Keratinocyte (primary cell): ENCODE measurements around the gene FAM184B. TPM values are rescaled to one million over a fixed set of nuclear protein-coding genes. Genes with fewer than 3 reads are reported as not detected.

Experiments used
- DNase-seq: peaks from one replicate; pipeline ENCODE4 v3.0.0-alpha.2; 2011; ENCODE audit warnings: low read depth, missing footprints, low spot score
- FAIRE-seq: peaks from 2 replicates; lab custom pipeline; 2011; peaks lifted over from hg19 to GRCh38; lab: Jason Lieb, UNC
- H2AFZ ChIP-seq: 2 replicates; pipeline ENCODE4 v1.6.0; 2012; ENCODE audit warnings: low read length, control low read depth, inconsistent platforms; ENCODE audit not compliant: control insufficient read depth
- H3K27ac ChIP-seq: 2 replicates; pipeline ENCODE4 v1.5.1; 2011; ENCODE audit warnings: low read length; ENCODE audit not compliant: control insufficient read depth, insufficient read depth
- H3K27me3 ChIP-seq: 3 replicates; pipeline ENCODE4 v1.6.0; 2011; ENCODE audit warnings: low read length; ENCODE audit not compliant: control insufficient read depth, insufficient read depth; ENCODE audit errors: extremely low read depth
- H3K36me3 ChIP-seq, 2 experiments: 2 replicates in 1 of 2; 3 replicates in 1 of 2; pipeline ENCODE4 v1.5.1; 2011; ENCODE audit warnings: low read length in 2 of 2, mild to moderate bottlenecking in 1 of 2; ENCODE audit not compliant: control insufficient read depth in 2 of 2, insufficient read depth in 2 of 2; ENCODE audit errors: extremely low read depth in 1 of 2
- H3K4me1 ChIP-seq: 3 replicates; pipeline ENCODE4 v1.5.1; 2011; ENCODE audit warnings: low read length; ENCODE audit not compliant: control insufficient read depth, insufficient read depth; ENCODE audit errors: extremely low read depth
- H3K4me2 ChIP-seq: 3 replicates; pipeline ENCODE4 v1.6.0; 2011; ENCODE audit warnings: low read depth, low read length; ENCODE audit not compliant: control insufficient read depth, insufficient read depth; ENCODE audit errors: extremely low read depth
- H3K4me3 ChIP-seq, 3 experiments: fragments of 200-600 bp in 1 of 3; sonication (generic) in 1 of 3; 2 replicates in 2 of 3; 3 replicates in 1 of 3; pipeline ENCODE4 v1.5.1; 2011 to 2016; ENCODE audit warnings: low read length in 3 of 3, mild to moderate bottlenecking in 3 of 3, control low read depth in 2 of 3, inconsistent platforms in 1 of 3, low read depth in 1 of 3, mixed read lengths in 1 of 3, mixed run types in 1 of 3, moderate library complexity in 1 of 3; ENCODE audit not compliant: control insufficient read depth in 2 of 3, insufficient read depth in 2 of 3; ENCODE audit errors: extremely low read depth in 1 of 3
- H3K79me2 ChIP-seq: 2 replicates; pipeline ENCODE4 v1.6.0; 2012; ENCODE audit warnings: low read length; ENCODE audit not compliant: control insufficient read depth, insufficient read depth
- H3K9ac ChIP-seq: 3 replicates; pipeline ENCODE4 v1.6.0; 2011; ENCODE audit warnings: low read length; ENCODE audit not compliant: control insufficient read depth, insufficient read depth; ENCODE audit errors: extremely low read depth
- H3K9me1 ChIP-seq: 3 replicates; pipeline ENCODE4 v1.6.0; 2011; ENCODE audit warnings: low read length; ENCODE audit not compliant: control insufficient read depth, insufficient read depth; ENCODE audit errors: extremely low read depth
- H3K9me3 ChIP-seq: 2 replicates; pipeline ENCODE4 v1.5.1; 2012; ENCODE audit warnings: low read depth, low read length; ENCODE audit not compliant: control insufficient read depth
- H4K20me1 ChIP-seq: 3 replicates; pipeline ENCODE4 v1.6.0; 2011; ENCODE audit warnings: low read length; ENCODE audit not compliant: control insufficient read depth, insufficient read depth; ENCODE audit errors: extremely low read depth
- CTCF ChIP-seq, 3 experiments: IDR thresholded peaks in 1 of 3; conservative IDR thresholded peaks in 1 of 3; optimal IDR thresholded peaks in 1 of 3; 2 replicates in 2 of 3; 3 replicates in 1 of 3; pipeline versions ENCODE3 to v1.5.1; 2011; ENCODE audit warnings: low read length in 3 of 3, mild to moderate bottlenecking in 3 of 3, moderate library complexity in 2 of 3, control low read depth in 1 of 3, inconsistent platforms in 1 of 3; ENCODE audit not compliant: insufficient read depth in 2 of 3; ENCODE audit errors: extremely low read depth in 1 of 3
- EZH2 ChIP-seq: IDR thresholded peaks from one replicate; pipeline ENCODE4 v1.6.1; 2012; ENCODE audit warnings: inconsistent platforms, mild to moderate bottlenecking, low read length, moderate library complexity
- dilution Hi-C: fragments of 300-500 bp; cut with MboI; formaldehyde crosslinking; loops from one replicate; pipeline ENCODE4 v1.7.0; 2020; ENCODE audit warnings: low sequenced_read_pairs; ENCODE audit not compliant: extremely low pct_ligation_motif_present
- polyA plus RNA-seq, 5 experiments: library from polyadenylated mRNA; depleted of rRNA in 3 of 5; stranded (reverse) in 3 of 5; stranded (forward) in 1 of 5; unstranded in 1 of 5; fragments of >200 nt; gene quantifications; 1 replicate in 1 of 5; 2 replicates in 3 of 5; 3 replicates in 1 of 5; pipeline versions ENCODE4 v1.2.1 to v1.2.3, GENCODE V29; 2011 to 2012; ENCODE audit warnings: missing spikeins in 2 of 5, low read depth in 1 of 5, low replicate concordance in 1 of 5

Gene FAM184B
- polyA plus RNA-seq, 1 donor (not counting 4 experiments of a cell fraction or from before 2014, with no cell fraction given), result 0.01 TPM

GRCh38 chr4:17599826-17600225 lies 181.6 kb downstream of the FAM184B start:
- dilution Hi-C loops, result no loop called here
- H3K4me2 ChIP-seq, result no peak overlapping the region
- no peaks in the 10 kb centered on the region for H3K27me3 ChIP-seq
- H3K4me1 ChIP-seq, result no peaks in the 10 kb centered on the region
- H3K36me3 ChIP-seq, result peaks cover 4 to 21% of the 10 kb centered on the region in 2 experiments
- no peak overlapping the region for H2AFZ ChIP-seq
- DNase-seq, result no peak
- no peak for FAIRE-seq
- H3K79me2 ChIP-seq, result no peaks in the 10 kb centered on the region
- no peaks in the 10 kb centered on the region for H3K9me1 ChIP-seq
- H3K27ac ChIP-seq, result no peak overlapping the region
- H4K20me1 ChIP-seq, result no peaks in the 10 kb centered on the region
- TF ChIP-seq EZH2, result no peak
- no peak for TF ChIP-seq CTCF (optimal IDR thresholded peaks at IDR 0.05 in 1 of 3, IDR thresholded peaks at IDR 0.05 in 1 of 3, conservative IDR thresholded peaks at IDR 0.05 in 1 of 3; ENCODE audit: extremely low read depth in 1 of 3, insufficient read depth in 2 of 3, low read length in 3 of 3)
- no peak overlapping the region for H3K4me3 ChIP-seq
- H3K9ac ChIP-seq, result no peak overlapping the region
- no peaks in the 10 kb centered on the region for H3K9me3 ChIP-seq

GRCh38 chr4:17597517-17597916 lies 183.9 kb downstream of the FAM184B start:
- no peak overlapping the region for H2AFZ ChIP-seq
- no peak overlapping the region for H3K4me3 ChIP-seq
- no peaks in the 10 kb centered on the region for H3K27me3 ChIP-seq
- no peak for FAIRE-seq
- no peak for DNase-seq
- H3K27ac ChIP-seq, result no peak overlapping the region
- no peak overlapping the region for H3K4me2 ChIP-seq
- peaks cover 3 to 25% of the 10 kb centered on the region in 2 experiments for H3K36me3 ChIP-seq
- H3K9ac ChIP-seq, result no peak overlapping the region
- H3K9me1 ChIP-seq, result no peaks in the 10 kb centered on the region
- H4K20me1 ChIP-seq, result no peaks in the 10 kb centered on the region
- TF ChIP-seq EZH2 (no peak), CTCF (optimal IDR thresholded peaks at IDR 0.05 in 1 of 3, IDR thresholded peaks at IDR 0.05 in 1 of 3, conservative IDR thresholded peaks at IDR 0.05 in 1 of 3; ENCODE audit: extremely low read depth in 1 of 3, insufficient read depth in 2 of 3, low read length in 3 of 3) (peak; percentile 36 to 65 (median 51))
- dilution Hi-C loops, result no loop called here
- H3K4me1 ChIP-seq, result no peaks in the 10 kb centered on the region
- H3K9me3 ChIP-seq, result no peaks in the 10 kb centered on the region
- no peaks in the 10 kb centered on the region for H3K79me2 ChIP-seq
